Large intestine (tissue), 3 donors: Measurements from ENCODE around the gene TBC1D22A. TPM values are rescaled to one million over a fixed set of nuclear protein-coding genes. Genes with fewer than 3 reads are reported as not detected.

Experiments used
- DNase-seq, 2 donors: peaks; one replicate each; pipeline versions ENCODE4 v3.0.0 to v3.0.0-alpha.2; 2013
- H3K27ac ChIP-seq: one replicate; pipeline ENCODE4 v1.5.1; 2013; ENCODE audit warnings: low read length
- H3K27me3 ChIP-seq: 2 replicates; pipeline ENCODE4 v1.6.1; 2013; ENCODE audit warnings: low read length; ENCODE audit not compliant: control insufficient read depth, insufficient read depth
- H3K36me3 ChIP-seq: 2 replicates; pipeline ENCODE4 v1.6.1; 2013; ENCODE audit warnings: low read length; ENCODE audit not compliant: control insufficient read depth, insufficient read depth
- H3K4me1 ChIP-seq: one replicate; pipeline ENCODE4 v1.6.1; 2013; ENCODE audit warnings: low read length; ENCODE audit not compliant: control insufficient read depth, insufficient read depth
- H3K4me3 ChIP-seq: one replicate; pipeline ENCODE4 v1.5.1; 2013; ENCODE audit warnings: low read length
- H3K9me3 ChIP-seq: one replicate; pipeline ENCODE4 v1.6.1; 2013; ENCODE audit warnings: mild to moderate bottlenecking, low read depth, low read length, moderate library complexity; ENCODE audit not compliant: control insufficient read depth
- WGBS: methylation state at CpG from one replicate; pipeline ENCODE4 v1.1.5; 2013; ENCODE audit warnings: low lambda C conversion rate; ENCODE audit not compliant: insufficient coverage; 5-methylcytosine and 5-hydroxymethylcytosine counted together
- polyA plus RNA-seq: library from polyadenylated mRNA; unstranded; fragments of 120-200 nt; gene quantifications from one replicate; pipeline ENCODE4 v1.2.1, GENCODE V29; 2013

Gene TBC1D22A
- polyA plus RNA-seq, 1 donor: 21.5 TPM

DNA sequence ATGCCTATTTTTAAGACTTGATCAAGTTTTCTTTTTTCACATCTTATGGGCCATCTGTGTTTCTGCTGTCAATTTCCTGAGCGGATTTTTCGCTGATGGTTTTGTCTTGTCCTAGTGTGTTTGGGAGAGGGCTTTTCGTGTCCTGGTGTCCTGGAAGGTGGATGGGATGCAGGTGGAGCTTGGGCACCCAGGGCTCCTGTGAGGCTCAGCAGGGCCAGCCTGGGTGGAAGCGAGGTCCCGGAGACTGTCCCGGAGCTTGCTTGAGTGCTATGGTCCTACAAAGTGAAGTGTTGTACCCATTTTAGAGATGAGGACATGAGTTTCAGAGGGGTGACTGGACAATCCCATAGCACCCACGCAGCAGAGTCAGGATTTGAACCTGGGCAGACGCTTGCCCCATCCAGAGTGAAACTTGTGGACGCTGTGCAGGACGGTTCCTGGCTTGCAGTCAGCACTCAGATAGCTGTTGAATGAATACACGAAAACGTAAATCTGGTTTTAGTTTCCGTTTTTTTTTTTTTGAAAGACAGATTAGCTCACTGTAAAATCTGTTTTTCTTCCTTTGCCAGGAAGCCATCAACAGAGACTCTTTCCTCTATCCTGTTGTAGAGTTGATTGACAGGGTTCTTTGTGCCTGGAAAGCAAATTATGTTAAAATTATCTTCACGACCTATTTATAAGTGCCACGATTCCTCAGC lies 64.1 kb downstream of the TBC1D22A start:
- WGBS: 100% methylated on average over 2 of the region's 15 CpGs
- H3K4me1 ChIP-seq: peaks cover 4% of the 10 kb centered on the region
- H3K9me3 ChIP-seq: no peaks in the 10 kb centered on the region
- H3K4me3 ChIP-seq: no peak overlapping the region
- H3K27ac ChIP-seq: no peak overlapping the region
- no peaks in the 10 kb centered on the region for H3K27me3 ChIP-seq
- DNase-seq: no peak
- H3K36me3 ChIP-seq: peaks cover 23% of the 10 kb centered on the region

DNA sequence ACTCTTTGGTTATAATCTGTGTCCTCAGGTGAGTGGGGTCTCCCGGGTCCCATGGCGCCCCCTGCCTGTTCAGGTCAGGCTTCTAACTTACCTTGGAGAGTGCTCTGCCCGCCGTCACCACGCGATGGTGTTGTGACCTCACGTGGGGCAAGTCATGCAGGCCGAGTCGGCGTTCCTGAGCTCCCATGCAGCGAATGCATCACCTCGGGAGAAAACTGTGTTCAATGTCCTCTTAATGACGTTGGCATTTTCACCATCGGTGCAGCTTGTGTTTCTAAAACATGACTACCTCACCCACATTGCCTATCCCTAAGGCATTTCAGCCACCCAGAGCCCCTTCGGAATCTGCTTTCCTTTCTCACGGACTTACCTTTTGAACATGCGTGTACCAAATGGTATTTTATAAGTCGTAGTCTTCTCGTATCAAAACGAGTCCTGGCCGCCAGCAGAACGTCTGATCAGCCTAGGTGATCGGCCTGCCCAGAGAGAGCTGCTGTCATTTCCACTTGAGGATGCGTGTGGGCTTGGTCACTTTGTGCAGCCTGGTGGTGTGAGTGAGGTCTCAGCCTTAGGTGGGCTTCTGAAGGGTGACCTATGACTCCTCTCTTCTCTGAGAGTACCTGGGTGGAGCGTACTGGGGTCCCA lies 64.8 kb downstream of the TBC1D22A start:
- Histone ChIP-seq H3K4me1 (peaks cover 4% of the 10 kb centered on the region), H3K4me3 (no peak overlapping the region), H3K27me3 (no peaks in the 10 kb centered on the region), H3K9me3 (no peaks in the 10 kb centered on the region), H3K27ac (no peak overlapping the region), H3K36me3 (peaks cover 23% of the 10 kb centered on the region)
- WGBS: 100% methylated on average over 4 of the region's 25 CpGs
- no peak for DNase-seq

DNA sequence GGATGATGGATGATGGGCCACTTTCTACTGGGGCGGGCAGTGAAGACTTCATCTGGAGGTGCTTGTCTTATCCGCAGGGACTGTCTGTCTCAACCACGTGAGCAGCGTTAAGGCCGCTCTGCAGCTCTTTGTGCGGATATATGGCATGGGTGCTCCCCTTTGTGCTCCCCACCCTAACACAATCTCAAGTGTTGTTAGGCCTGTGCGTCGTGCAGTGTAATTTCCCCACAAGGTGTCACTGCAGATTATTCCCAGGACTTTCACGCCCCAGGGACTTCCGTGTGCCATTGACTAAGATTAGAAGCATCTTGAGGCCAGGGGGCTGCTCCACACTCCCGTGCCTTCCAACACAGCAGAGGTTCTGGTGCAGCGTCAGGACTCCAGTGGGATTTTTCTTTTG lies 65.3 kb downstream of the TBC1D22A start:
- no peak overlapping the region for H3K27ac ChIP-seq
- H3K4me3 ChIP-seq: no peak overlapping the region
- no peaks in the 10 kb centered on the region for H3K27me3 ChIP-seq
- H3K4me1 ChIP-seq: peaks cover 4% of the 10 kb centered on the region
- no peaks in the 10 kb centered on the region for H3K9me3 ChIP-seq
- peaks cover 22% of the 10 kb centered on the region for H3K36me3 ChIP-seq
- no peak for DNase-seq
- no CpG with 5 or more reads among the region's 12 CpGs for WGBS

DNA sequence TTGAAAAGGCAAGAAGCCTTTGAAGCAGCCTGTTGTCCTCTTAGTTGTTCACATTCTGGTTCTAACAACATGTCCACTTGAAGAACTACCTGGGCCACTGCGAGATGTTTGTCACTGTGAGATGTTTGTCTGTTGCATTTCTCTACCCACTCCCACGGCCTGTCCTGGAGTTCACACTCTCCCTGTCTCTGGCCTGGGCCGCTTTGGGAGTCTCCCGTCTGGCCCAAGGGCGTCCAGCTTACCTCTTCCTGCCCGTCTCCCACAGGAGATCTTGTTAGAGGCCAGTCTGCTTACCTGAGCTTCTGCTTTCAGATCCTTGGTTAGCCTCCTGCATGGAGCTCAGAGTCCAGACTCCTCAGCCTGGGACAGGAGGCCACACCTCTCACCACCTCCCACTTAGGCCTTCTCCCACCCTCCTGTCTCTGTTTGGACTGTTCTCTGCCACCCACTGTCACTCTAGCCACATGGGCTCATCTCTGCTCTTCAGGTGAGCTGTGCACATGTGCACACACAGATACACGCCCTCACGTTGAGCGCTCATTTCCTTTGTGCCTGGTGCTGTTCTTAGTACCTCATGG lies 66.0 kb downstream of the TBC1D22A start:
- Histone ChIP-seq H3K4me3 (no peak overlapping the region), H3K27me3 (no peaks in the 10 kb centered on the region), H3K36me3 (peaks cover 19% of the 10 kb centered on the region), H3K9me3 (no peaks in the 10 kb centered on the region), H3K27ac (no peak overlapping the region), H3K4me1 (peaks cover 4% of the 10 kb centered on the region)
- no peak for DNase-seq
- no CpG with 5 or more reads among the region's 9 CpGs for WGBS

DNA sequence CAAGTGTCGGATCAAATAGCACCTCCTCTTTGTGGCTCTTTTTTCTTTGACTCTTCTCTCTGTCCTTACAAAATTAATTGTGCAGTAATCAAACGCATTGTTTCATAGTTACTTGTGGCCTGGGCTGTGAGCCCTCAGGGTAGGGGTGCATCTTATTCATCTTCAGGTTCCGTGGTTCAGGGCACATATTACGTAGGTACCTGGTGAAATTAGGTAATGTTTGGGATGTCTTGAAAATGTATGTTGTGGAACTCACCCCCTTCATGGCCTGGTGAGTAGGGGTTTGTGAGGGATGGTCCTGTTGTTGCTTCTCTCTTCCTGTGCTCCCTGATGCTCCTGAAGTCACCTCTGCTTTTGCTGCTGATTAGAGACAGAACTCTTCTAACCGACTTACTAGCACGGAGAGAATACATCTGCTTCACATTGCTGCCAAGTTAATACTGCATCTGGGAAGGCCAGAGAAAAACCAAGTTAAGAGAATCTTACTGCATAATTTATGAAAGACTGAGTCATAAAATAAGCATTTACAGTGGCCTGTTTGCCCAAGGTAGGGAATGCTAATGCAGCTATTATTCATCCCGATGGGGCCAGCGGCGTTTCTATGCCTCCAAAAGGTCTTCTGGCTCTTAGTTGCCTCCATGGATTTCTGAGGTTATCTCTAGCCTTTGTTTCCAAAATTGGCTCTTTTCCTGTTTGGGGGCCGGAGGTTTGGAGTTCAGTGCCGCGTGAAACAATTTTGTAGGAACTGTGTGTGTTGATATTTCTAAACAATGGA lies 66.9 kb downstream of the TBC1D22A start:
- WGBS: 100% methylated on average over 1 of the region's 12 CpGs
- no peaks in the 10 kb centered on the region for H3K9me3 ChIP-seq
- DNase-seq: peak in 1 of 2 donors; percentile 17
- H3K36me3 ChIP-seq: peaks cover 18% of the 10 kb centered on the region
- H3K4me1 ChIP-seq: peaks cover 4% of the 10 kb centered on the region
- H3K27ac ChIP-seq: no peak overlapping the region
- no peaks in the 10 kb centered on the region for H3K27me3 ChIP-seq
- H3K4me3 ChIP-seq: no peak overlapping the region

DNA sequence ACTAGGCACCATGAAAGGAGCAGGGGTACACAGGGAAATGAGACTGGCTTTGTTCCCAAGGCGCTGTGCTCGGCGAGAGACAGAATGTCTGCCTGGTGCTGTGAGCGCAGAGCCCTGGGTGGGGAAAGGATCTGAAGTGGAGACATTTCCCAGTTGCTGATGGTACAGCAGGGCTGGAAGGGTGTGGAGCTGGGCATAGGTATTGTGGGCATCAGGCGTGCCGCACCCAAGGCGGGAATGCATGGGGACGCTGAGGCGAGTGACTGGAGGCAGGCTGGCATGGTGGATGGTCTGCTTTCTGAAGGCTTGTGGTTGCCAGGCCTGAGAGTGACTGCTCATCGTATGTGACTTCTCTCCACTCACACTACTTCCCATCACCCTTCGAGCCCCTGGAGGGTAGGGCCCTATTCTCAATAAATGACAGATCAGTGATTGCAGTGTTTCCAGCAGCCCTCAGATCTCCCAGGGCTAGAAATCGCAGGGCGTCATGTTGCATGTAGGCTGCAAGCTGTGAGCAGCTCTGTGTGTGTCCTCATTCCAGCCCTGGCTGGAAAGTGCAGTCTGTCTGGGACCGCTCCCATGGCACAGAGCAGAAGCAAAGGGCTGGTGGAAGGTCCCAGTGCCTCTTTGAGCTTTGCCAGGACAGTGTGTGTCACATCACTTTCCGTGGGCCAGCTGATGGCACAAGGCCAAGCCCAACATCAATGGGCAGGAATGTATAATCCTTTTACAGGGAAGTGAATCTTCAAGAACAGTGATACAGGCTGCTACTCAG lies 67.7 kb downstream of the TBC1D22A start:
- H3K4me1 ChIP-seq: peaks cover 4% of the 10 kb centered on the region
- H3K27me3 ChIP-seq: no peaks in the 10 kb centered on the region
- 90% methylated on average over 2 of the region's 15 CpGs for WGBS
- no peak overlapping the region for H3K4me3 ChIP-seq
- H3K27ac ChIP-seq: no peak overlapping the region
- H3K36me3 ChIP-seq: peaks cover 22% of the 10 kb centered on the region
- H3K9me3 ChIP-seq: peaks cover under 1% of the 10 kb centered on the region
- no peak for DNase-seq

DNA sequence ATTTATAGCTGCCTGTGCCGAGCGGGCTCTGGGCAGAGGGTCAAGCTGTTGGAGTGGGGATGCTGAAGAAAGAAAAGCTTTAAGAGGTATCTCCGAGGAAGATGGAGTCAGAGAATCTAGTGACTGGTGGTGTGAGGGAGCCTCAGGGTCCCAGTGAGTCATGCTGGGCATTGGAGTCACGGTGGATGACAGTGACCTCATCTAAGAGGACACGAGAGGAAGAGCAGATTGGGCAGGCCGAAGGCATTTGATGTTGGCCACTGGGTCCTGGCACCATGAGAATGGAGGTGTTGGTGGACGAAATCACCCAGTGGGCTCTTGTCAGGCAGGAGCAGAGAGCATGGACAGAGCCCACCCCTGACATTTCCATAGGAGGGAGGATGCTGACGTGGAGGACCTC lies 68.4 kb downstream of the TBC1D22A start:
- WGBS: 60% methylated on average over 1 of the region's 8 CpGs
- H3K27ac ChIP-seq: no peak overlapping the region
- H3K4me1 ChIP-seq: peaks cover 4% of the 10 kb centered on the region
- H3K9me3 ChIP-seq: peaks cover 6% of the 10 kb centered on the region
- no peaks in the 10 kb centered on the region for H3K27me3 ChIP-seq
- no peak overlapping the region for H3K4me3 ChIP-seq
- H3K36me3 ChIP-seq: peaks cover 22% of the 10 kb centered on the region
- DNase-seq: no peak

DNA sequence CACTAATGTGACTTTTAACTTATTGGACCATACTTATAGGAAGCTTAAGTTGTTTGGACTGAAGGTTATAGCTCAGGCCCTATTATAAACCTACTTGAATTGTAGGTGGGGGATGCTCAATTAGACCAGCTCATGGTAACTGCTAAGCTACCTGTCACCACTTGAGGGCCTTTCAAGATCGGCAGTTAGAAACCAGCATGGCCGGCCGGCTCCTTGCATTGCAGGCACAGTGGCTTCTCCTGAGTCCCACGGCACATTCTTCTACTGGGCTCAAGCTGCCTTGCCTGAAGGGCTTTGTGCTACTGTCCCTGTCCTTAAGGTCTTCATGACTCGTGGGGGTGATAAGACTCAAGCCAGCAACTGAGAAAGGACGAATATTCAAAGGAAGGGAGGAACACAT lies 70.8 kb downstream of the TBC1D22A start:
- WGBS: 100% methylated on average over 1 of the region's 6 CpGs
- no peaks in the 10 kb centered on the region for H3K27me3 ChIP-seq
- no peak overlapping the region for H3K27ac ChIP-seq
- H3K4me1 ChIP-seq: peaks cover 4% of the 10 kb centered on the region
- no peak overlapping the region for H3K4me3 ChIP-seq
- H3K36me3 ChIP-seq: peaks cover 11% of the 10 kb centered on the region
- no peak for DNase-seq
- H3K9me3 ChIP-seq: peaks cover 8% of the 10 kb centered on the region

DNA sequence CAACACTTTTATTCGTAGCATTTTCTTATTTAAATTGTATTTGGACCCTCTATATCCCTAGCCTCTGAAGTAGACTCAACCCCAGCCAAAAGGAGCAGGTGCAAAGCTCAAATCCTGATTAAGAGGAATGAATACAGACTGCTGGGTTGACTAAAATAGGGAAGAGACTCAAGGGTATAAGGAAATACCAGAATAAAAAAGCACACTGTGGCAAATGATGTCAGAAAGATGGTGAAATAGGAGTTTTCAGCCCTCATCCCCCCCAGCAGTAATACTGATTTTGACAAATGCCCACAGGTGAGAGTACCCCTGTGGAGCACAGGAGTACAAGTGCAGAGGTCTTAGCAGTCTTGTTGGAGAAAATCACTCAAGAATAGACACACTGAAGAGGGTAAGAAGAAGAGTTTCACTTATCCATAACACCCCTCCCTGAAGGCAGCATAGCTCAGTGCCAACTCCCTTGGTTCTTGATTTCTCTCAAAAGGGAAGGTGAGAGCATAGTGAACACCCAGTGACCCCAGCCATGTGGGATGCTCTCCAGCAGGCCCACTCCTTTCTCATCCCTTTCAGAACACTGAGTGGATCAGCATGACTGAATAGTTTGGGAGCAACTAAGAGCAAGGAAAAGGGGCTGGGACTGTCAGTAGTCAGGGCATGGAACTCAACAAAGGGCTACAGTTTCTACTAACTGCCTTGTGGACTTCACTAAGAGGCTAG lies 71.7 kb downstream of the TBC1D22A start:
- no peak for DNase-seq
- Histone ChIP-seq H3K27me3 (no peaks in the 10 kb centered on the region), H3K9me3 (peaks cover 8% of the 10 kb centered on the region), H3K4me1 (no peaks in the 10 kb centered on the region), H3K4me3 (no peak overlapping the region), H3K27ac (no peak overlapping the region), H3K36me3 (peaks cover 9% of the 10 kb centered on the region)
- WGBS: 75% methylated on average over 1 of the region's 1 CpG
